IPS DF 6.9 (cell line): ENCODE data around the gene SLC16A12.
"Not testable (repeated sequence)": the region's sequence is repeated elsewhere in the genome, so short reads cannot be mapped to it uniquely, and the experiment has no call there.

Experiments used
- DNase-seq: peaks from one replicate; pipeline ENCODE4 v3.0.0-alpha.2; 2013; ENCODE audit warnings: low read depth, low spot score
- H3K27ac ChIP-seq: one replicate; pipeline ENCODE4 v1.5.1; 2013; ENCODE audit warnings: low read length, control low read depth
- H3K27me3 ChIP-seq: 2 replicates; pipeline ENCODE4 v1.6.1; 2013; ENCODE audit warnings: mild to moderate bottlenecking, low read length; ENCODE audit not compliant: control insufficient read depth, insufficient read depth
- H3K36me3 ChIP-seq: 2 replicates; pipeline ENCODE4 v1.6.1; 2013; ENCODE audit warnings: low read length; ENCODE audit not compliant: control insufficient read depth, insufficient read depth
- H3K4me1 ChIP-seq: 2 replicates; pipeline ENCODE4 v1.6.1; 2013; ENCODE audit warnings: low read length; ENCODE audit not compliant: control insufficient read depth, insufficient read depth
- H3K4me3 ChIP-seq: 2 replicates; pipeline ENCODE4 v1.5.1; 2013; ENCODE audit warnings: mild to moderate bottlenecking, low read length
- H3K9me3 ChIP-seq: 2 replicates; pipeline ENCODE4 v1.6.1; 2013; ENCODE audit warnings: low read length, inconsistent platforms; ENCODE audit not compliant: control insufficient read depth, insufficient read depth
- whole genome bisulfite sequencing: extraction: QIAGEN DNeasy Blood & Tissue Kit; methylation state at CpG from one replicate; pipeline ENCODE4 v1.1.7; 2013; ENCODE audit warnings: mixed read lengths, missing lambda C conversion rate; ENCODE audit not compliant: insufficient read length, insufficient coverage; 5-methylcytosine and 5-hydroxymethylcytosine counted together

Gene SLC16A12

DNA sequence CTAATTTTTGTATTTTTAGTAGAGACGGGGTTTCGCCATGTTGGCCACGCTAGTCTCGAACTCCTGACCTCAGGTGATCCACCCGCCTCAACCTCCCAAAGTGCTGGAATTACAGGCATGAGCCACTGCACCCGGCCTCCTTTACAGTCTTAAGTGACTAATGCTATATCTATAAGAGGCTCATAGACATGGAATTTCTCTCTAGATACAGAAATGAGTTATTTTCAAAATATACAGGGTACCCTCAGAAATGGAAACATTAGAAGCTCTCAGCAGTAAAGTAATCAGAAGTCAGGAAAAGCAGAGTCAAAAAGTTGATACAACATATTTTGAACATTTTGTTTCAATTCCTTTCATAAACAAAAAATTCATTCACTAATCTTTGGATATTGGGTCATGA, 5.7 kb downstream of the SLC16A12 start:
- H3K27me3 ChIP-seq, H3K4me1 ChIP-seq, H3K9me3 ChIP-seq, DNase-seq, H3K36me3 ChIP-seq, H3K27ac ChIP-seq, H3K4me3 ChIP-seq: not testable (repeated sequence)
- no CpG with 5 or more reads among the region's 6 CpGs for WGBS

DNA sequence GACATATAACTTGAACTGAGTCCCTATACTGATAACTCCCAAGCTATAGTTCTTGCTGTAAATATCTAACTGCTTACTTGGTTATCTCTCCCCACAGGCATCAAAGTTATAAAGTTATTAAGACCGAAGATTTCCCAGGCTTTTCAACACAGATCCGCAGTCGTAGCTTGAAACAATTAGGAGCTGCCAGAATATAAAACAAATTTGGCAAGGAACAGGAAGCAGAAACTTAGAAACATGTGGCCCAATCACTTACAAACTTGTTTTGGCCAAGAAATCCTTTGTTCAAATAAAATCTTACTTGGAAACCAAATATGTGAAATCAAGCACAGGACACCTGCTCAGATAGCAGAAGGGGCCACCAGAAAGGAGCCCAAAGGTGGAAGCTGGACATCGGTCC, 9.0 kb downstream of the SLC16A12 start:
- H3K36me3 ChIP-seq, result no peaks in the 10 kb centered on the region
- no CpG with 5 or more reads among the region's 4 CpGs for WGBS
- no peak overlapping the region for H3K27ac ChIP-seq
- no peak overlapping the region for H3K4me3 ChIP-seq
- no peaks in the 10 kb centered on the region for H3K9me3 ChIP-seq
- H3K27me3 ChIP-seq, result no peaks in the 10 kb centered on the region
- no peaks in the 10 kb centered on the region for H3K4me1 ChIP-seq
- DNase-seq, result no peak

DNA sequence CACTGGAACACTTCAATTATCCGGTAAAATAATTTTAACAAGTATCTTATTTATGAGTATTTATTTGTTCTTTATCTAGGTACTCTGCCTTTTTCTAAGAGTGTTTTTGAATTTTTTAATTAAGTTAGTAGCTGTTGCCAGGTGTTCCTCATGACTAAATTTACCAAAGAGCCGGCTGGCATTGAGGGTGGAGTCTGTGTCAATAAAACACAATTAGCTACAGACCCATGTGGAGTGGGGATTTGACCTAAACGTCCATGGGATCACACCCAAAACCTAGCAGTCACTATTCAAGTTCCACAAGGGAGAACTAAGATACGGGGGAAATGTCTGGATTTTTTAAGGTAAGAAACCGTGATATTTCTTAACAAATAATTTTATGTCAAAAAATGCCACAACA, 9.8 kb downstream of the SLC16A12 start:
- Histone ChIP-seq H3K9me3 (no peaks in the 10 kb centered on the region), H3K4me3 (no peak overlapping the region), H3K4me1 (no peaks in the 10 kb centered on the region), H3K27me3 (no peaks in the 10 kb centered on the region), H3K36me3 (no peaks in the 10 kb centered on the region), H3K27ac (no peak overlapping the region)
- DNase-seq, result no peak
- WGBS, result no CpG with 5 or more reads among the region's 5 CpGs

DNA sequence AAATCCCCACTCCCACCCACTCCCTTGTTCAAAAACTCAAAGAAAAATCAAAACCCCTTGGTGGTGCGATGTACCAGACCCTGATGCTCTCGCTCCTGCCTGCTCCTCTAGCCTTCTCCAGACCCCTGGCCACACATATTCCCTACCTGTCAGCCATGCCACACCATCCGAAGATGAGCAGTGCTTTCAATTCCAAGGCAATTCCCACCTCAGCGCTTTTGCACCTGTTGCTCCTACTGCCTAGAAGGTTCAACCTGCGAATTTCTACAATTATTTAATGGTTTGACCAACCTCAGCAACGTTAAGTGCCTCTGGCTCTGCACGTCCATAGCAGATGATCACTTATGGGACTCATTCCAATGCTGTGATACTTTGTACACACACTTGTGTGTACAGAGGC, 11.1 kb downstream of the SLC16A12 start:
- no peaks in the 10 kb centered on the region for H3K9me3 ChIP-seq
- H3K4me3 ChIP-seq, result no peak overlapping the region
- H3K27me3 ChIP-seq, result no peaks in the 10 kb centered on the region
- H3K36me3 ChIP-seq, result no peaks in the 10 kb centered on the region
- no peak for DNase-seq
- H3K4me1 ChIP-seq, result no peaks in the 10 kb centered on the region
- no peak overlapping the region for H3K27ac ChIP-seq
- no CpG with 5 or more reads among the region's 7 CpGs for WGBS

DNA sequence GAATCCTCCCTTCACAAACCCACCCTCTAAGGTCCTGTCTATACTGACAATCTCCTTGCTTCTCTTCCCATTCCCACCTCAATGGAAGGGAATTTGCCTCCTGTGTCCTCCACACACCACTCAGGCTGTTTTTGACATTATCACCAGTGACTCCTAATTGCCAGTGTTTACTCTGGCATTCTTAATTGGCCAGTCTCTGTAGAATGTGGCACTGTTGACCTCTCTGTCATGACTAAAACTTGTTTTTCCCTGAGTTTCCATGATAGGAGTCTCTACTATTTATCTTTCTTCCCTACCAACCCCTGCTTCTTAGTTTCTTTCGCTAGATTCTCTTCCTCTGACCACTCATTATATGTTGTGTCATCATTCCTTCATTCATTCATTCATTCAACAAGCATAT, 12.1 kb downstream of the SLC16A12 start:
- H3K4me3 ChIP-seq, result no peak overlapping the region
- no CpG with 5 or more reads among the region's 1 CpG for WGBS
- H3K36me3 ChIP-seq, result no peaks in the 10 kb centered on the region
- no peak overlapping the region for H3K27ac ChIP-seq
- DNase-seq, result no peak
- H3K4me1 ChIP-seq, result no peaks in the 10 kb centered on the region
- H3K27me3 ChIP-seq, result no peaks in the 10 kb centered on the region
- H3K9me3 ChIP-seq, result no peaks in the 10 kb centered on the region

DNA sequence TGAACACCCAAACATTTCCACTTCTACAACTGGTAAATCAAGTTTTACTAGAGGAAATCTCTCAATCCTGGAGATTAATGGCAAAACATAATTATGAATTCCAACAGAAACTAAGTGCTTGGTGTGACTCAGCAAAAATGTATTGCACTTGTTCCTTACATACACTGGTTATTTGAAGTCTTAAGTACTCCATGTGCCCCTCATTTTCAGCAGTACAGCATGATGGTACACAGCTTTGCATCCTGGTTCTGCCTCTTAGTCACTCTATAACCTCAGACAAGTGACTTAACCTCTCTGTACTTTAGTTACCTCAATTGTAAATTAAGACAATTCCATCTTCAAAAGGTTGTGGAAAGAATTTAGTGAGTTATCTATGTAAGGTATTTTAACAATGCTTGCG, 12.9 kb downstream of the SLC16A12 start:
- H3K9me3 ChIP-seq, result no peaks in the 10 kb centered on the region
- H3K4me1 ChIP-seq, result no peaks in the 10 kb centered on the region
- no peaks in the 10 kb centered on the region for H3K27me3 ChIP-seq
- no peak overlapping the region for H3K4me3 ChIP-seq
- H3K36me3 ChIP-seq, result no peaks in the 10 kb centered on the region
- no CpG with 5 or more reads among the region's 1 CpG for WGBS
- no peak overlapping the region for H3K27ac ChIP-seq
- DNase-seq, result no peak

DNA sequence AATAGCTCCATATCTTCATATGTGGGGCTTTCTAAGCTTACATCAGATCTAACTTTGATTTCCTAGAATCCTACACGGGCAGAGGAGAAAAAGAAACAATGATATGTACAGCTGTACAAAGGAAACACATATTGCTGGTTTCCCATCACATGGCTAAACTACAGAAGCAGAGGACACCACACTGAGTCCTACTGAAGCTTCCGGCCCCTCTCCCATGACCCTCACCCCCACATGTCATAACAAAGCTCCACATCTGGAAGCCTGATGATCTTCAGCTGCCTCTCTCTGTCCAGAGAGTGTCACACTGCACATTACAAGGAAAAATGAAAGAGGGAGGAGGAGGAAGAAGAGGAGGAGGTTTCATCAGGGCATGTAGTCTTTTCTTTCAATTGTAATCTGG, 14.0 kb downstream of the SLC16A12 start:
- no CpG with 5 or more reads among the region's 2 CpGs for WGBS
- H3K4me1 ChIP-seq, result no peaks in the 10 kb centered on the region
- H3K27ac ChIP-seq, result no peak overlapping the region
- no peak for DNase-seq
- H3K9me3 ChIP-seq, result no peaks in the 10 kb centered on the region
- no peaks in the 10 kb centered on the region for H3K36me3 ChIP-seq
- no peaks in the 10 kb centered on the region for H3K27me3 ChIP-seq
- H3K4me3 ChIP-seq, result no peak overlapping the region

DNA sequence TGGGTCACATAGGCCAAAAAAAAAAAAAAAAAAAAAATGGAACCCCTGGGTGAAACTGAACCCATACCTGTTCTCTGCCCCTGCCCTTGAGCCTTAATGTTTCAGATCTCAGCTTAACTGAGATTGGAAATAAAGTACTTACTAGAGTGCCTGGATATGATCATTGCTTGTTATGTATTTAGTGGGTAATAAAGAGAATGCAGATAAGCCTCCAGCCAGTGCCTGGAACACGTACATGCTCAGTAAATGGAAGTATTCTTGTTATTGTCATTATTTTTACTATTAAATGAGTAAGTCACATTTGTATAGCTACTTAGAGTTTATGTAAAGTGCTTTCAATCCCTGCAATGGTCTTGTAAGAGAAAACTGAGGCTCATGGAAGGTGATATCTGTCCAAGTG, 14.7 kb downstream of the SLC16A12 start:
- Histone ChIP-seq H3K4me1 (no peaks in the 10 kb centered on the region), H3K27me3 (no peaks in the 10 kb centered on the region), H3K4me3 (no peak overlapping the region), H3K9me3 (no peaks in the 10 kb centered on the region), H3K27ac (no peak overlapping the region), H3K36me3 (no peaks in the 10 kb centered on the region)
- DNase-seq, result no peak
- no CpG with 5 or more reads among the region's 1 CpG for WGBS

DNA sequence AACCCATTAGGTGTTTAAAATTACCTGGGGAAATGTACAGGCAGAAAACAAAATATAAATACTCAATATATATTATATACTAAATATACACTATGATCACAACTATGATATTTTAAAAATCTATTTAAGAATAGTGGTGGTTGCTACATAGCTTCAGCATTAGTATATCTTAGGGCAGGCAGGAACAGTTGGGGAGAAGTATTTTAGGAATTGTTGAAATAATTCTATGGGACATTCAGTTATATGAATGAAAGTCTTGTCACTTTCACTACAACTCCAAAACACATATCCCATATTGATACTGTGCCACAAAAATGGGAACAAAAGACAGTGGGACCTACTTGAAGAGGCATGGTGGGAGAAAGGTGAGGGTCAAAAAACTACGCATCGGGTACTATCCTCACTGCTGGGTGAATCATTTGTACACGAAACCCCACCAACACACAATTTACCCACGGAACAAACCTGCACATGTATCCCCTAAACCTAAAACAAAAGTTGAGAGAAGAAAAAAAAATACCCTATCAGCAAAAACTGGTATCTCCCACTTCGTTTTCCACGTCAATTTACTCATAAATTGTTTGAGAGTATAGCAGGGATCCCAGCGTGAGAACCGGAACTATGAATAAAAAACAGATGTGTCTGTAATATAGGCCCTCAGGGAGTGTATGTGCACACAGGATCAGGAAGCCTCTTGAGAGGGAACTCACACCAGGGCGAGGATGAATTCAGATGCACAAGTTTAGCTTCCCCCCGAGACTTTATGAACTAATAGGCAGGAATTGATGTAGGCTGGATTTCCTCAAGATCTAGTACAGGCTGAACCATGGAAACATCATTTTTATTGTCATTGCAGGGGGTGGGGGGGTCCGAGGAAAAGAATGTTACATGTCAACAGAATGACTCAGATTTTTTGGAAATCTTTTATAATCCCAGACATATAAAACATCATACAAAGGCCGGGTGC, 16.2 kb downstream of the SLC16A12 start:
- no peak overlapping the region for H3K4me3 ChIP-seq
- no peaks in the 10 kb centered on the region for H3K9me3 ChIP-seq
- no peak overlapping the region for H3K27ac ChIP-seq
- no CpG with 5 or more reads among the region's 12 CpGs for WGBS
- DNase-seq, result no peak
- peaks cover 3% of the 10 kb centered on the region; the same call in 1 of the 2 replicates for H3K4me1 ChIP-seq
- H3K36me3 ChIP-seq, result no peaks in the 10 kb centered on the region
- H3K27me3 ChIP-seq, result no peaks in the 10 kb centered on the region

DNA sequence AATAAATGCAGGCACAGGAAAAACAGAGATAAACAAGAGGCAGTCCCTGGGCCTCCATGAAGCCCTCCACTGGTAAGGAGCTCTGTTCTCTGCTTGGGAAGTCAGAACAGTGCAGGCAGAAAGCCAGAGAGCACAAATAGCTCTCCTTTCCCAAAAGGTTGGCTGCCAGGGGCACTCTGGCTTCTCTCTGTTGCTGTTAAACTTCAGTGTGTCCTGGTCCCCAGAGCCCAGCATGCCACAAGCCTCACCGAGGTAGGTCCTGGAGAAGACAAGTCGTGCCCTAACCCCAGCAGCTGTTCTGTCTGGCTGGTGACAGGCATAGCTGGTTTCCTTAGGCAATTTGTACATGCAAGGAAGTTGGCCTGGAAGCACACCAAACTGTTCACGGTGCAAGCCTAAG, 17.3 kb downstream of the SLC16A12 start:
- H3K4me3 ChIP-seq, result no peak overlapping the region
- peaks cover 3% of the 10 kb centered on the region; the same call in 1 of the 2 replicates for H3K4me1 ChIP-seq
- no peaks in the 10 kb centered on the region for H3K9me3 ChIP-seq
- no peaks in the 10 kb centered on the region for H3K36me3 ChIP-seq
- no CpG with 5 or more reads among the region's 3 CpGs for WGBS
- H3K27me3 ChIP-seq, result no peaks in the 10 kb centered on the region
- DNase-seq, result no peak
- no peak overlapping the region for H3K27ac ChIP-seq
